Stimulated activated CD8-positive, alpha-beta memory T cell treated with anti-CD3 and anti-CD28 coated beads, Interleukin-4, amount 100 ng/mL, for 48 hours (primary cell): Measurements from ENCODE around the gene RBM44.
"Not testable (repeated sequence)": the region's sequence is repeated elsewhere in the genome, so short reads cannot be mapped to it uniquely, and the experiment has no call there.

Experiments
- DNase-seq: peaks from one replicate; pipeline ENCODE4 v3.0.0-alpha.2; 2020

RBM44 gene

GRCh38 chr2:237779521-237779920, 19.1 kb upstream of the RBM44 start:
- no peak for DNase-seq

DNA sequence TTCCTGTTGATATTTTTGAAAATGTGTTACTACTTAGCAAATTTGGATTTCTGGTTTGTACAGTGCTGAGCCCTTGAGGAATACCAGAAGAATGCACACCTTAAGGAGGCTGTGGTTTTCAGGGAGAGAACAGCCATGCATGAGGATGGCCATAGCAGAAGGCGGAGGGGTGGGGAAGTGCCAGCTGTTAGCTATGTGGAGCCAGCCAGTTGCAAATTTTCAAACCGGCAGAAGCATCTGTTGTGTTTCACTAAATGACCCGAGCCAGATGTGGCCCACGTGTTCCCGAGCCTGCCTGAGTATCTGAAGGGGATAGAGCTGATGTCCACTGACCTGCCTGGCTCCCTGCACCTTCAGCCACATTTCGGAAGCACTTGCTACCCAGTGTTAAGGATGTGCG, 16.4 kb upstream of the RBM44 start:
- DNase-seq = no peak

DNA sequence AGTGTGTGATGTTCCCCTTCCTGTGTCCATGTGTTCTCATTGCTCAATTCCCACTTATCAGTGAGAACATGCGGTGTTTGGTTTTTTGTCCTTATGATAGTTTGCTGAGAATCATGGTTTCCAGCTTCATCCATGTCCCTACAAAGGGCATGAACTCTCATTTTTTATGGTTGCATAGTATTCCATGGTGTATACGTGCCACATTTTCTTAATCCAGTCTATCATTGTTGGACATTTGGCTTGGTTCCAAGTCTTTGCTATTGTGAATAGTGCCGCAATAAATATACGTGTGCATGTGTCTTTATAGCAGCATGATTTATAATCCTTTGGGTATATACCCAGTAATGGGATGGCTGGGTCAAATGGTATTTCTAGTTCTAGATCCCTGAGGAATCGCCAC, 14.9 kb upstream of the RBM44 start:
- DNase-seq = not testable (repeated sequence)

- no peak for DNase-seq
These were observed 11.6 kb upstream of the RBM44 start for GRCh38 chr2:237786936-237787335.

GRCh38 chr2:237790353-237790752, 8.2 kb upstream of the RBM44 start:
- no peak for DNase-seq

DNA sequence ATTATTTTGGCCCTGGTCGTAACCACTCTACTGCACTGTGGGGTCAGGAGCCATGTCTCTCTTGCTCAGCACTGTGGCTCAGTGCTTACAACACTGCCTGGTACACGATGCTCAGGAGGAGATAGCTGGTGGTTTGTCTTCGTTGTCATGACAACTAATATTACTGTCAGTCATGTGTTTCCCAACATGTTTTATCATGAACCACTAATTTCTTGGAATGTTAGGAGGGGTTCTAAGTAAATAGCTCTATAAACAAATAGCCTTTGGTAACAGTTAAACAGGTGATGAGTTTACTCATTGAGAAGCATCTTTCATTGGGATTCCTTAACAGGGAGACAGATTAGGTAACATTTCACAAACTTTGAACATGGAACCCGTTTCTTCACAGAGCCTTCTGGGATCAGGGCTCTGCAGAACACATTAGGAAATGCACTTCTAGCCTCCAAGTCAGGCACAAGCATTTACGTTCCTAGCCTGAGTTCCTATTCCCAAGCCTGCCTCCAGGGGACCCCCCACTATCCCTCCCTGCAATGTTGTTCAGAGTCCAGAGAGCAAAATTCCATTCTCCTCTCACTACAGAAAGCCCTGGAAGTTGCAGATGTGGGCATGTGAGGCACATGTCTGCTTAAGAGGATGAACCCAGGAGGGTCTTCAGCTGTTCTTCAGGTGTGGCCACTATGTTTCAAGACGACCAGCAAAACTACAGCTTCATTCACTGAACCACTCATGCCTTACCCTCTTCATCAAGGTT, 6.4 kb upstream of the RBM44 start:
- DNase-seq = no peak

GRCh38 chr2:237797253-237797652, 1.3 kb upstream of the RBM44 start:
- DNase-seq = no peak

DNA sequence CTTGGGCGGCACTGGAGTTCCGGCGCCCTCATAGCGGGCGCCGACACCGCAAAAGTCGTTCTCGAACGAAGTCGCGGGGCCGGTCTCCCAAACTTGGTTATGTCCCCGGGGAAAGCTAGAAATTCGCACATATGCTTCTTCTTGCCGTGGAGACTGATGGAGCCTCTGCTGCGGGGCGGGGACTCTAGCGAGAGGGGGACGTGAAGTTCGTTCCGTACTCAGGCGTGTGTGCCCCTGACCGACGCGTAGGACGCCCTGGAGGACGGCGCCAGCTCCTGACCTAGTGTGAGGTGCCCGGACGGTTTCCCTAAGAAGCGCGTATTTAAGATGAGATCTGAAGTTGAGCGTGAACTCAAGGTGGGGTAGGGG, 465 bp downstream of the RBM44 start:
- no peak for DNase-seq

DNA sequence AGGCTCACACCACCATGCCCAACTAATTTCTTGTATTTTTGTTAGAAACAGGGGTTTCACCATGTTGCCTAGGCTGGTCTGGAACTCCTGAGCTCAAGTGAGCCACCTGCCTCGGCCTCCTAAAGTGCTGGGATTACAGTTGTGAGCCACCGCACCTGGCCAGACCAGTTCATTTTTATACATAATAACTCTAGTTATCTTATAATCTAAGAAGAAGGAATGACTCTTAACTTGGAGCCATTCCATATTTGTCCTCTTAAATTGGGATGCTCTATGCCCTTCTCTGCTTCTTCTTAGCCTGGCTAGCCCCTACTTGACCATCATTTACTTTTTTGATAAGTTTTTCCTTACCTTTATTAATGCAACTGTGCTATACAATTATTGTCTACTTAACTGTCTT, 2.9 kb downstream of the RBM44 start:
- DNase-seq = no peak

DNA sequence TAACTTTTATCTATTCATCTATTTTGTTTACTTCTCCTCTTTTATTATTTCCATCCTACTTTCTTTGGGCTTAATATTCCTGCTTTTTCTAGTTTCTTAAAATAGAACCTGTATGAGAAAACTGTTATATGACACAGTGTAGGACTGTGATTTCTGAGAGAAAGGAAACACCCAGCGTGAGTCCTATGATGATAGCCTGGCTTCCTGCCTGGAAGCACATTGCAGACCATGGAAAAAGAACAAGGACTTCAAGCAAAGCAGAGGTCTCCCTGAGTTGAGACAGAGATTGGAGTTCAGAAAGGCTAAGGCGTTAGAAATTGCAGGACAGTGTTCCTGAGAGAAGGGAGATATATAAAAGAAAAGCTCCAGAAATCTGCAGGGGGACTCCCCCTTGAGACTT, 7.8 kb downstream of the RBM44 start:
- no peak for DNase-seq

DNA sequence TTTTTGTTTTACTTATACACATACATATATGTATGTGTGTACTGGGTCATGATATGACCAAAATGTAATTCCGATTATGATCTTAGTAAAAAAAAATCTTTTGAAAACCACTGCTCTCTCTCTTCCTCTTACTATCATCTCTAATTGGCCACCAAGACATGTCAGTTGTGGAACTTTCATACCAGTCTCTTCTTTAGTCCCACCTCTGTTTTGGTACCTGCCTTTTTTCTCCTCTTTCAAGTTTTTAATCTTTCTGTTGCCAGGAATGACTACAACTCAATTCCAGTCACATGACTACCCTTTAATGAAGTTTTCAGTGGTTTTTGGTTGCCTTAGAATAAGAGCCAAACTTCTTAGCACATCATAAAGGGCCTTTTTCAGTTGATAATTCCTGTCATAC, 17.1 kb downstream of the RBM44 start:
- DNase-seq = no peak

DNA sequence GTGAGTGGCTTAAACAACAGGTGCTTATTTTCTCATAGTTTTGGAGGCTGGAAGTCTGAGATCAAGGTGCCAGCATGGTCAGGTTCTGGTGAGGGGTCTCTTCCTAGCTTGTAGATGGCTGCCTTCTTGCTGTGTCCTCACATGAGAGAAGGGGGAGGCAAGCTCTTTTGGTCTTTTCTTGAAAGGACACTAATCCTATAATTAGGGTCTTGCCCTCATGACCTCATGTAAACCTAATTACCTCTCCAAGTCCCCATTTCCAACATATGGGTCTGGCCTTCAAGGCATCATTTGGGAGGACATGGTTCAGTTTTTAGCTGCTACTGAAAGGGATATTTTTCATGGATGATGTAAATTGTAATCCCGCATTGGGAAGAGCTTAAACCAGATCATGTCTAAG, 18.0 kb downstream of the RBM44 start:
- DNase-seq = no peak

GRCh38 chr2:237818066-237818473, 19.5 kb downstream of the RBM44 start:
- DNase-seq = no peak

DNA sequence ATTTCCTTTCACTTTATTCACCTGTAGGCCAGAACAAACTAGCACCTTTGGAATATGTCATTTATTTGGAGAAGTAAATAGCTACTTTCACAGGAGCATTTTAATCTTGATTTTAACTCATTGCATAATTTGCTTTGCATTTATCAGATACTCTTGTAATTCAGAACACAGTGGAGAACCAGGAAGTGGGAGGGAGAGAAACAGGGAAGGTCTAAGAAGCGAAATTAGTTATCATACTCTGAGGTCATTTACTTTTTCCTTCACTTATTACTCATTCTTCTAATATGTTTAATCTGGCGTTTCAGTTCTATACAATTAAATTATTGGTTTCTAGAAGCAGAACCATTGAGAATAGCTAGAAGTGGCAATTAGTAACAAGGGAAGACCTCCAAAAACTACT, 20.7 kb downstream of the RBM44 start:
- DNase-seq = no peak

GRCh38 chr2:237820421-237820820, 21.8 kb downstream of the RBM44 start:
- DNase-seq = no peak

DNA sequence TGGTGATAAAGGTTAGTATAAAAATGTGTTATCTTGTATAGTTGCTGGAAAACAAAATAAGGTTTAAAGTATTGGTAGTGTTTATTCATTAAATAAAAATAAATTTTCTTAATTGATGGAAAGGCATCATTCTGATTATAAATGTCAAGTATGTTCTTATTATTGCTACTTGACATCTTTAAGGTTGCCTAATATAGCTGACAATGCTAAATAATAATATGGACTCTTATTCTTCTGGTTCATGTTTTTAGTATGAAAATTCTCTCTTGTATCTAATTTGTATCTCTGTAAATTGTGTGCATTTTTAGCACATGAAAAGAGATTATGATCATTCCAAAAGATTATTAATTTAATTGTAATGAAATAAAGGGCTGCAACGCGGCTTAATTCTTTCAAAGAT, 25.0 kb downstream of the RBM44 start:
- DNase-seq = no peak

- DNase-seq = no peak
These were observed 25.5 kb downstream of the RBM44 start for GRCh38 chr2:237824085-237824484.

GRCh38 chr2:237827421-237827987, 28.9 kb downstream of the RBM44 start:
- DNase-seq = no peak

GRCh38 chr2:237830522-237830921, 31.9 kb downstream of the RBM44 start:
- no peak for DNase-seq

DNA sequence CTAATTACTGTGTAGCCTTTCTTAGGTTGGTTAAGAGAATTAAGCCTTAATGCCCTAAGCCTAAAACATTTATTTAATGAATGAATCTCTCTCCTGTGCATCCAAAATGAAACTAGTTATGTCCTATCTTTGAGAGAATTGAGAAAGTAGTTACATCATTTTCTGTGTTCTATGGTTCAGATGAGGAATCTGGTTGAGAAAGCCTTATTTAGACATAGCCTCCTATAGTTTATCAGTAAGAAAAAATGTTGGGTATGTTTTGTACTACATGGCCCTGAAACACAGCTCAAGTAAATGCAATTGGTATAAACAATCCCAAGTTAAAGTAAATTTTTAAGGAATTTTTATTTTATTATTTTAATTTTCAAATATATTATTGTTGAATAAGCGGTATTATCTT, 35.0 kb downstream of the RBM44 start:
- DNase-seq = no peak

DNA sequence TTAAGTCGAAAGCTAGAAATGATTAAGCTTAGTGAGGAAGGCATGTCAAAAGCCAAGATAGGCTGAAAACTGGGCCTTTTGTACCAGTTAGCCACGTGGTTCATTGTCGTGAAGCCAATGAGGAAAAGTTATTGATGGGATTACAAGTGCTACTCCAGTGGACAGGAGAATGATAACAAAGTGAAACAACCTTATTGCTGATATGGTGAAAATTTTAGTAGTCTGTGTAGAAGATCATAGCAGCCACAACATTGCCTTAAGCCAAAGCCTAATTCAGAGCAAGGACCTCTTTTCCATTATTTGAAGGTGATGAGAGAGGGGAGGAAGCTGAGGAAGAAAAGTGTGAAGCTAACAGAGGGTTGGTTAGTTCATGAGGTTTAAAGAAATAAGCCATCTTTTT, 36.8 kb downstream of the RBM44 start:
- DNase-seq = no peak

DNA sequence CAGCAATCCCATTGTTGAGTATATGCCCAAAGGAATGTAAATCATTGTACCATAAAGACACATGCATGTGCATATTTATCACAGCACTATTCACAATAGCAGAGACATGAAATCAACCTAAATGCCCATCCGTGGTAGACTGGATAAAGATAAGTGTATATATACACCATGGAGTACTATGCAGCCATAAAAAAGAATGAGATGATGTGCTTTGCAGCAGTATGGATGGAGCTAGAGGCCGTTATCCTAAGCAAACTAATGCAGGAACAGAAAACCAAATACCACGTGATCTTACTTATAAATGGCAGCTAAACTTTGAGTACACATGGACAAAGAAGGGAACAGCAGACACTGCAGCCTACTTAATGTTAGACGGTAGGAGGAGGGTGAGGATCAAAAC, 42.5 kb downstream of the RBM44 start:
- no peak for DNase-seq

DNA sequence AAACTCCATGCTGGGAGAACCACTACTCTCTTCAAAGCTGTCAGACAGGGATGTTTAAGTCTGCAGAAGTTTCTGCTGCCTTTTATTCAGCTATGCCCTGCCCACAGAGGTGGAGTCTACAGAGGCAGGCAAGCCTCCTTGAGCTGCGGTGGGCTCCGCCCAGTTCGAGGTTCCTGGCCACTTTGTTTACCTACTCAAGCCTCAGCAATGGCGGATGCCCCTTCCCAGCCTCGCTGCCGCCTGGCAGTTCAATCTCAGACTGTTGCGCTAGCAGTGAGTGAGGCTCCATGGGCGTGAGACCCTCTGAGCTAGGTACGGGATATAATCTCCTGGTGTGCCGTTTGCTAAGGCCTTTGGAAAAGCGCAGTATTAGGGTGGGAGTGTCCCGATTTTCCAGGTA, 50.4 kb downstream of the RBM44 start:
- not testable (repeated sequence) for DNase-seq

DNA sequence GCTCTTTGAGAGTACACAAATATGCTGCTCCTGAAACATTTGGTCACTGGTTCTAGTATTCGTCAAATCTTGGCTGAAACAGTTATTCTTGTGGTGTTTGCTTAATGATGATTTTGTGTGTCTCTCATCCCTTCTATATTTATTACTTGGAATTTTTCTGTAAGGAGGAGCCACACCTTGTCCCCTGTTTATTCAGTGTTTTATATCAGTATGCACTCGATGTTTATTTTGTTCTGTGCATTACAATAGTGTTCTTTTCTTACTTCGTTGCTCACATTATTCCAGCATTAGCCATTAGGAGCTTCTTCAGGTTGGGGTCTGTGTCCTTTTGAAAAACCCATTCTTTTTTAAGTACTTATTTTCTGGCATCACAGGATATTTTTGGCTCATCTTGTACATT, 55.7 kb downstream of the RBM44 start:
- DNase-seq = no peak

DNA sequence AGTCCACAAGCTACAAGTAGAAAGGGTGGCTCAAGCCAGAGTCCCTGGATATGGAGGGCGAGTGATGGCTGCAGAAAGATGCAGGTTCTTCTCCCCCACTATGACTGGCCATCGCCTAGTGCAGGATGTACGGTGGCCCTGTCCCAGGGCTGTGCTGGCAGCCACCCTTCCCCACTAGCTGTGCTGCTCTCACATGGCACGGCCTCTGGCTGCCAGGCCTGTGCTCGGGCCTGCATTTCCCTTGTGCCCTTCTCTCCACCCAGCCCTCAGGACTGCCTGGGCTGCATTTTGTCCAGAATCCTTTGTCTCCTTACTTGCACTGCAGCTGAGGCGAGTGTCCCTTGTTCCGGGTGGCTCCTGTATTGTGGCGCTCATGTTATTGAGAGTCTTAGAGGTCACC, 59.2 kb downstream of the RBM44 start:
- DNase-seq = no peak
